Activated CD8-positive, alpha-beta T cell treated with anti-CD3 and anti-CD28 coated beads, Interleukin-2, amount 10 ng/mL, durations not matched to agents 7 days and 5 days (primary cell): ENCODE data around the gene EPS8L2. TPM values are rescaled to one million over a fixed set of nuclear protein-coding genes. Genes with fewer than 3 reads are reported as not detected.

ENCODE experiments used
- ATAC-seq: fragments of 150-1000 bp; cut with Tn5 transposase; one replicate; pipeline ENCODE4 v1.10.0; 2021; ENCODE audit warnings: moderate library complexity
- CTCF ChIA-PET: fragments of 350-600 bp; sonication (Branson Sonifier 250); formaldehyde crosslinking; loops from one replicate; lab custom pipeline; 2021; ENCODE audit warnings: antibody characterized with exemption; lab: Charles Lee
- POLR2A ChIA-PET: fragments of 350-600 bp; sonication (Branson Sonifier 250); formaldehyde crosslinking; loops from one replicate; lab custom pipeline; 2021; ENCODE audit warnings: antibody characterized with exemption; lab: Charles Lee
- DNase-seq: peaks from one replicate; pipeline ENCODE4 v3.0.0-alpha.2; 2020
- H3K27ac Mint-ChIP-seq: one replicate; pipeline ENCODE4 v1.8.0; 2021; ENCODE audit warnings: mild to moderate bottlenecking, mixed read lengths
- H3K27me3 Mint-ChIP-seq: one replicate; pipeline ENCODE4 v1.8.0; 2021; ENCODE audit warnings: low read depth, mixed read lengths
- H3K36me3 Mint-ChIP-seq: one replicate; pipeline ENCODE4 v1.8.0; 2021; ENCODE audit warnings: low read depth, mixed read lengths
- H3K4me1 Mint-ChIP-seq: one replicate; pipeline ENCODE4 v1.8.0; 2021; ENCODE audit warnings: low read depth, mixed read lengths
- H3K4me3 Mint-ChIP-seq: one replicate; pipeline ENCODE4 v1.8.0; 2021; ENCODE audit warnings: mild to moderate bottlenecking, mixed read lengths
- H3K9me3 Mint-ChIP-seq: one replicate; pipeline ENCODE4 v1.8.0; 2022; ENCODE audit warnings: mixed read lengths; ENCODE audit not compliant: insufficient read depth
- total RNA-seq, 2 experiments: library from RNA; stranded (reverse); gene quantifications; one replicate each; pipeline ENCODE4 v1.2.3, GENCODE V29; 2021

The EPS8L2 gene
- total RNA-seq, 2 experiments from 2014 or later, result 13.9 to 15.0 TPM

DNA sequence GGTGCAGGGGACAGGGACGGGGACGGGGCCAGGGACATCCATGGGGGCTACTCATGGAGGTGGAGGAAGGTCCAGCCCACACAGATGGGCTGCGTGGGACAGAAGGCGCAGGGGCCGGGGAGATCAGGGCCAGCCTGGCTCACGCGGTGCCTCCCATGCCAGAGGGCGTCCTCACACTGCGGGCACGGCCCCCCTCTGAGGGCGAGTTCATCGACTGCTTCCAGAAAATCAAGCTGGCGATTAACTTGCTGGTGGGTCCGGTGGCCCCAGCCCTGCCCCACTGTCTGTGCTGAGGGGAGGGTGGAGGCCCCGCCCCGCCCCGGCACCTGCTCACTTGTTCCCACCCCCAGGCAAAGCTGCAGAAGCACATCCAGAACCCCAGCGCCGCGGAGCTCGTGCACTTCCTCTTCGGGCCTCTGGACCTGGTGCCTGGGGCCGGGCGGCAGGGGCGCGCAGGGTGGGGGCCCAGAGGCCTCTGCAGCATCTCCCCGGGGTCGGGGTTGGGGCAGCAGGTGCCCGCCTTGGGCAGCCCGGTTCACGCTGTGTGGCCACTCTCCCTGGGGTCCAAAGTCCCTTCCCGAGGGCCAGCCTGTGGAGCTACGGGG lies 15.8 kb downstream of the EPS8L2 start:
- ChIA-PET CTCF (interaction anchor here (0.9 to 7.3 kb wide), 9 partner anchors 9 to 417 kb away, joined by 3 to 86 read pairs (median 4); partner anchors contain the start of genes PHRF1 and TMEM80), POLR2A (interaction anchor here (0.6 to 1.4 kb wide), 3 partner anchors 24 to 275 kb away, joined by 3 to 6 read pairs (median 3); partner anchors contain the start of gene TMEM80)
- ATAC-seq, result peak; percentile 47
- Mint-ChIP-seq H3K27me3 (peaks cover 25% of the 10 kb centered on the region), H3K27ac (no peak overlapping the region), H3K36me3 (no peaks in the 10 kb centered on the region), H3K4me3 (no peak overlapping the region), H3K4me1 (peaks cover 20% of the 10 kb centered on the region), H3K9me3 (no peaks in the 10 kb centered on the region)
- peak; percentile 68 for DNase-seq

DNA sequence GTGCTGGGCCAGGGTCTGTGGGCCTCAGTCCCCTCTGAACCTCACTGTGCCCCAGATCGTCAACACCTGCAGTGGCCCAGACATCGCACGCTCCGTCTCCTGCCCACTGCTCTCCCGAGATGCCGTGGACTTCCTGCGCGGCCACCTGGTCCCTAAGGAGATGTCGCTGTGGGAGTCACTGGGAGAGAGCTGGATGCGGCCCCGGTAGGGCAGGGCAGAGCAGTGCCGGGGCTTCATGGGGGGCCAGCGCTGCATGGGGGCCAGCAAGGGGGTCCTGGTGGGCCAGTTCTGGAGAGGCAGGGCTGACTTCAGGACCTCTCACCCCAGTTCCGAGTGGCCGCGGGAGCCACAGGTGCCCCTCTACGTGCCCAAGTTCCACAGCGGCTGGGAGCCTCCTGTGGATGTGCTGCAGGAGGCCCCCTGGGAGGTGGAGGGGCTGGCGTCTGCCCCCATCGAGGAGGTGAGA lies 16.3 kb downstream of the EPS8L2 start:
- no peaks in the 10 kb centered on the region for H3K36me3 Mint-ChIP-seq
- DNase-seq, result no peak
- no peak overlapping the region for H3K4me3 Mint-ChIP-seq
- no peak overlapping the region for H3K27ac Mint-ChIP-seq
- H3K27me3 Mint-ChIP-seq, result peaks cover 25% of the 10 kb centered on the region
- ATAC-seq, result no peak
- H3K9me3 Mint-ChIP-seq, result no peaks in the 10 kb centered on the region
- POLR2A ChIA-PET, result interaction anchor here (0.6 to 1.4 kb wide), 3 partner anchors 25 to 276 kb away, joined by 3 to 6 read pairs (median 3); partner anchors contain the start of gene TMEM80
- H3K4me1 Mint-ChIP-seq, result peaks cover 21% of the 10 kb centered on the region
- CTCF ChIA-PET, result interaction anchor here (0.9 to 7.3 kb wide), 11 partner anchors 8 to 418 kb away, joined by 3 to 86 read pairs (median 5); partner anchors contain the start of genes DEAF1, PHRF1 and TMEM80

DNA sequence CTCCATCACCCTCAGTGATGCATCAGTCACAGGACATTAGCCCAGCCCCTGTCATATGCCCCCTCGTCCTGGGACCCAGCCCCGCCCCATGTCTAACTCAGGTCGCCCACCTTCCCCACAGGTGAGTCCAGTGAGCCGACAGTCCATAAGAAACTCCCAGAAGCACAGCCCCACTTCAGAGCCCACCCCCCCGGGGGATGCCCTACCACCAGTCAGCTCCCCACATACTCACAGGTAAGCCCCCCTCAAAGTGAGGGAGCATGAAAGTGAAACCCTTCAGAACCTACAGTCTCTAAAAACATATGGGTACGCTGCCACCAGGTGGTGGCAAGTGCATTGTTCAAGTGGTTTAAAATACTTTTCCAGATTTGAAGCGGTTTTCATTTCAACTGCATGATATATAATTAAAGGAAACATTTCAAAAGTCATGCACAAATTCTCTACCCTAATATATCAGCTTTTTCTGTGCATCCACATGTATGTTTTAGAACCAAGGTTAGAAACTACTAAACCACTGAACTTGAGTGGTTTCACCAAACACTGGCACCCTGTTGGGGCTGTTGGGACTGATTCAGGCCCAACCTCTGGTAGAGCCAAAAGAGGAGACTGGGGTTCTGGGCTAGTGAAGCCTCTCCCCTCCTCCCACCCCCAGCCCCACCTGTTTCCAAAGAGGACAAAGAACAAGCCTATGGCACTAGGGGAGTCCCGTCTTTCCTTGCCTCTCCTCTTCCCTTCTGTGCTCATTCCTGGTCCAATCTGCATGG lies 17.3 kb downstream of the EPS8L2 start:
- Mint-ChIP-seq H3K27me3 (peaks cover 25% of the 10 kb centered on the region), H3K27ac (peak overlapping the region; percentile 30), H3K36me3 (no peaks in the 10 kb centered on the region), H3K4me1 (peaks cover 25% of the 10 kb centered on the region), H3K4me3 (peak overlapping the region; percentile 10), H3K9me3 (no peaks in the 10 kb centered on the region)
- DNase-seq (peak; percentile 77), ATAC-seq (peak; percentile 30)
- POLR2A ChIA-PET, result no interaction called here
- CTCF ChIA-PET, result interaction anchor here (0.6 to 7.3 kb wide), 15 partner anchors 18 to 322 kb away, joined by 3 to 86 read pairs (median 4); partner anchors contain the start of genes DEAF1, PTDSS2 and TMEM80

DNA sequence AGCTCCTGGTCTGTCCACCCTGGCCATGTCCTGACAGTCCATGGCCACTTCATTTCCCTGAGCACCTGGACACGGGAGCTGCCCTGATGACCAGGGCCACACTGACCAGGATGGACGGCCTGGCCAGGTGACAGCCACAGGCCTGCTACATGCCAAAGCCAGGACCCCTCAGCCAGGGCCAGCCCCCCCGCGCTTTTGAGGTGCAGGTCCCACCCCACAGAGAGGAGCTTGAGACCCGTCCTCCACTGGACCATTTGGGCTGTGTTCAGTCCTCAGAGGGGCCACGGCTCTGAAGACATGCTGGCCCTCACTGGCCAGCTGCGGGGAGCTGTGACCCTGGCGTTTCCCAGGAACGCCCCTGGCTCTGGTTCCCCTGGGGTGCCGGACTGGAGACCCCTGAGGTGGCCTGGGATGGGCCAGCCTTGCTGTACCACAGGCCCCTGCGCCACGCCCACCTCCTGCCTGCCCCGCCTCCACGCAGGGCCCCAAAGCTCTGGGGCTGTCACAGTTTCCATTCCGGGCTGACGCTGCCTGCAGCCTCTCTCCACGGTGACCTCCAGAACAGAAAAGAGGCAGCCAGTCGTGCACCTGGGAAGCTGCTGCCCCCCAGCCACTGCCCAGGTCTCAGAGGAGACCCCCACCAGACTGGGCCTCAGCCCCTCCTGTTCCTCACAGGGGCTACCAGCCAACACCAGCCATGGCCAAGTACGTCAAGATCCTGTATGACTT lies 18.2 kb downstream of the EPS8L2 start:
- H3K27ac Mint-ChIP-seq, result peak overlapping the region; percentile 25
- H3K27me3 Mint-ChIP-seq, result peaks cover 23% of the 10 kb centered on the region
- peaks cover 25% of the 10 kb centered on the region for H3K4me1 Mint-ChIP-seq
- ChIA-PET CTCF (interaction anchor here (0.6 to 7.3 kb wide), 10 partner anchors 17 to 321 kb away, joined by 3 to 86 read pairs (median 4); partner anchors contain the start of genes DEAF1, PTDSS2 and TMEM80), POLR2A (interaction anchor here (0.5 to 3.0 kb wide), 3 partner anchors 21 to 139 kb away, joined by 3 to 24 read pairs (median 3); partner anchors contain the start of genes DEAF1 and TMEM80)
- no peaks in the 10 kb centered on the region for H3K36me3 Mint-ChIP-seq
- no peaks in the 10 kb centered on the region for H3K9me3 Mint-ChIP-seq
- no peak for ATAC-seq
- H3K4me3 Mint-ChIP-seq, result peak overlapping the region; percentile 15
- DNase-seq, result no peak

DNA sequence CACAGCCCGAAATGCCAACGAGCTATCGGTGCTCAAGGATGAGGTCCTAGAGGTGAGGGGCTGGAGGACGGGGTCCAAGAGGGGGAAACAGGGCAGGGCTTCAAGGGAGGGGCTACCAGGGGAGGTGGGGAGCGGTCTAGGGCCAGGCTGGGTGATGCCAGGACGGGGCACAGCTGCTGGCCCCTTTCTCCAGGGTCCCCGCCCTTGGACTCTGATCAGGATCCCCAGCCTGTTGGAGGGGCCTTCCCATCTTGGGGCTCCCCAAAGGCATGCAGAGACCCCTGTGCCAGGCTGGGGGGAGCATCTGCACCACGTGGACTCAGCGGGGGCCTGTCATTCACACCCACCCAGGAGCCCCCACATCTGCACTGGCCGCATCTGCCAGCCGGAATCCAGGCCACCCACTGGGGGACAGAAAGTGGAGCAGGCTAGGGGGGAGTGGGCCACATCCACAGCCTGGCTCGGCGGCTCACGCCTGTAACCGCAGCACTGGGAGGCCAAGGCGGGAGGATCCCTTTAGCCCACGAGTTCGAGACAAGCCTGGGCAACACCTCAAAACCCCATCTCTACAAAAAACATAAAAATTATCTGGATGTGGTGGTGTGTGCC lies 18.9 kb downstream of the EPS8L2 start:
- no peaks in the 10 kb centered on the region for H3K9me3 Mint-ChIP-seq
- ChIA-PET CTCF (interaction anchor here (0.6 to 7.3 kb wide), 7 partner anchors 12 to 189 kb away, joined by 3 to 86 read pairs (median 5); partner anchors contain the start of genes DEAF1, TALDO1 and TMEM80), POLR2A (interaction anchor here (0.5 to 3.0 kb wide), 8 partner anchors 22 to 218 kb away, joined by 3 to 24 read pairs (median 5); partner anchors contain the start of genes DEAF1, IRF7, RNH1 and RPLP2)
- DNase-seq (no peak), ATAC-seq (no peak)
- no peaks in the 10 kb centered on the region for H3K36me3 Mint-ChIP-seq
- H3K27me3 Mint-ChIP-seq, result peaks cover 17% of the 10 kb centered on the region
- H3K27ac Mint-ChIP-seq, result peak overlapping the region; percentile 72
- H3K4me3 Mint-ChIP-seq, result peak overlapping the region; percentile 75
- peaks cover 25% of the 10 kb centered on the region for H3K4me1 Mint-ChIP-seq

DNA sequence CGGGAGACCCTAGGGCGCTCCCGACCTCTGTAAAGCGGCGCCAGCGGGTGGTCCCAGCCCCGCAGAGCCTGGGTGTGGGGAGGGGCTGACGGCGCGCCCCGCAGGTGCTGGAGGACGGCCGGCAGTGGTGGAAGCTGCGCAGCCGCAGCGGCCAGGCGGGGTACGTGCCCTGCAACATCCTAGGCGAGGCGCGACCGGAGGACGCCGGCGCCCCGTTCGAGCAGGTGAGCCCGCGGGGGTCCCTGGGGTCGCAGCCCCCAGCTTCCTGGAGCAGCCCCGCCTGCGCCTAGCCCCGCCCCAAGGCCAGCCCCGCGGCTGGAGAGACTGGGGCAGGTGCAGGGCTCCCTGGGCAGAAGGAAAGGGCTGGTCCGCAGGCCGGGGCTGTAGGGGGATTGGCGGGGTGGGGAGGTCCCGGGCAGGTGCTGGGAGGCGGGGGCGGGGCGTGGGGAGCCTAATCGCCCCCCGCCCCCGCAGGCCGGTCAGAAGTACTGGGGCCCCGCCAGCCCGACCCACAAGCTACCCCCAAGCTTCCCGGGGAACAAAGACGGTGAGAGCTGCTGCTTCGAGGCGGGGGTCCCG lies 19.7 kb downstream of the EPS8L2 start:
- Mint-ChIP-seq H3K27ac (peak overlapping the region; percentile 34), H3K27me3 (peaks cover 13% of the 10 kb centered on the region), H3K4me1 (peaks cover 25% of the 10 kb centered on the region), H3K4me3 (peak overlapping the region; percentile 75), H3K9me3 (no peaks in the 10 kb centered on the region), H3K36me3 (no peaks in the 10 kb centered on the region)
- POLR2A ChIA-PET, result interaction anchor here (0.6 to 3.0 kb wide), 13 partner anchors 21 to 219 kb away, joined by 3 to 24 read pairs (median 4); partner anchors contain the start of genes DEAF1, HRAS, IRF7 and RNH1
- ATAC-seq (peak; percentile 21), DNase-seq (no peak)
- CTCF ChIA-PET, result interaction anchor here (0.6 to 7.3 kb wide), 20 partner anchors 12 to 398 kb away, joined by 3 to 86 read pairs (median 4); partner anchors contain the start of genes DEAF1, IRF7, PTDSS2 and TALDO1

DNA sequence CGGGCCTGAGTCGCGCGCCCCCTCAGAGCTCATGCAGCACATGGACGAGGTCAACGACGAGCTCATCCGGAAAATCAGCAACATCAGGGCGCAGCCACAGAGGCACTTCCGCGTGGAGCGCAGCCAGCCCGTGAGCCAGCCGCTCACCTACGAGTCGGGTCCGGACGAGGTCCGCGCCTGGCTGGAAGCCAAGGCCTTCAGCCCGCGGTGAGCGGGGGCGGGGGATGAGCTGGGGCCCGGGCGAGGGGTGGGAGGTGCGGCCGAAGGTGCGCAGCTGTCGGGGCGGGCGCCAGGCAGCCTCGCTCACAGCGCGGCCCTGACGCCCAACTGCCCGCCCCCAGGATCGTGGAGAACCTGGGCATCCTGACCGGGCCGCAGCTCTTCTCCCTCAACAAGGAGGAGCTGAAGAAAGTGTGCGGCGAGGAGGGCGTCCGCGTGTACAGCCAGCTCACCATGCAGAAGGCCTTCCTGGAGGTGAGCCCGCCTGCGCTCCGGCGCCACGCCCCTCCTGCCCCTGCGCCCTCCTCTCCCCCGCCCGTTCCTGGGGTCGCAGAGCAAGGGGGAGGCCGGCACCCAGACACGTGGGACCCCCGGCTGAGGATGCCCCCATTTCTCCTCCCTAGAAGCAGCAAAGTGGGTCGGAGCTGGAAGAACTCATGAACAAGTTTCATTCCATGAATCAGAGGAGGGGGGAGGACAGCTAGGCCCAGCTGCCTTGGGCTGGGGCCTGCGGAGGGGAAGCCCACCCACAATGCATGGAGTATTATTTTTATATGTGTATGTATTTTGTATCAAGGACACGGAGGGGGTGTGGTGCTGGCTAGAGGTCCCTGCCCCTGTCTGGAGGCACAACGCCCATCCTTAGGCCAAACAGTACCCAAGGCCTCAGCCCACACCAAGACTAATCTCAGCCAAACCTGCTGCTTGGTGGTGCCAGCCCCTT lies 20.5 kb downstream of the EPS8L2 start:
- POLR2A ChIA-PET, result interaction anchor here (0.6 to 3.0 kb wide), 14 partner anchors 20 to 220 kb away, joined by 3 to 24 read pairs (median 4); partner anchors contain the start of genes DEAF1, HRAS, IRF7 and RNH1
- peak; percentile 73 for DNase-seq
- no peaks in the 10 kb centered on the region for H3K36me3 Mint-ChIP-seq

DNA sequence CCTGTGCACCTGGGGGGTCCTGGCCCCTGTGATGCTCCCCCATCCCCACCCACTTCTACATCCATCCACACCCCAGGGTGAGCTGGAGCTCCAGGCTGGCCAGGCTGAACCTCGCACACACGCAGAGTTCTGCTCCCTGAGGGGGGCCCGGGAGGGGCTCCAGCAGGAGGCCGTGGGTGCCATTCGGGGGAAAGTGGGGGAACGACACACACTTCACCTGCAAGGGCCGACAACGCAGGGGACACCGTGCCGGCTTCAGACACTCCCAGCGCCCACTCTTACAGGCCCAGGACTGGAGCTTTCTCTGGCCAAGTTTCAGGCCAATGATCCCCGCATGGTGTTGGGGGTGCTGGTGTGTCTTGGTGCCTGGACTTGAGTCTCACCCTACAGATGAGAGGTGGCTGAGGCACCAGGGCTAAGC lies 21.3 kb downstream of the EPS8L2 start:
- ChIA-PET POLR2A (interaction anchor here (0.9 to 2.3 kb wide), 5 partner anchors 19 to 172 kb away, joined by 3 to 10 read pairs (median 7); partner anchors contain the start of gene RPLP2), CTCF (interaction anchor here (0.9 to 7.3 kb wide), 11 partner anchors 11 to 172 kb away, joined by 3 to 86 read pairs (median 5); partner anchors contain the start of genes DEAF1, TALDO1 and TMEM80)
- Mint-ChIP-seq H3K27me3 (peaks cover 7% of the 10 kb centered on the region), H3K9me3 (no peaks in the 10 kb centered on the region), H3K27ac (no peak overlapping the region), H3K4me1 (peaks cover 18% of the 10 kb centered on the region), H3K4me3 (no peak overlapping the region), H3K36me3 (no peaks in the 10 kb centered on the region)
- DNase-seq, result no peak
- ATAC-seq, result no peak

More for the DNA sequence above, 20.5 kb downstream of the EPS8L2 start:
- peaks cover 22% of the 10 kb centered on the region for H3K4me1 Mint-ChIP-seq
- no peaks in the 10 kb centered on the region for H3K9me3 Mint-ChIP-seq
- peak overlapping the region; percentile 39 for H3K27ac Mint-ChIP-seq
- peak; percentile 57 for ATAC-seq
- H3K27me3 Mint-ChIP-seq, result peaks cover 10% of the 10 kb centered on the region
- CTCF ChIA-PET, result interaction anchor here (0.6 to 7.3 kb wide), 23 partner anchors 12 to 399 kb away, joined by 3 to 86 read pairs (median 4); partner anchors contain the start of genes DEAF1, IRF7, PTDSS2 and TALDO1
- peak overlapping the region; percentile 60 for H3K4me3 Mint-ChIP-seq
